IgD-negative memory B cell (primary cell): Measurements from ENCODE around the gene SHC4. TPM values are rescaled to one million over a fixed set of nuclear protein-coding genes. Genes with fewer than 3 reads are reported as not detected.

Experiments used
- H3K27ac Mint-ChIP-seq, 3 donors: one replicate each; pipeline ENCODE4 v1.8.0; 2020 to 2022; ENCODE audit warnings: mild to moderate bottlenecking in 3 of 3, mixed read lengths in 3 of 3, moderate library complexity in 1 of 3
- H3K27me3 Mint-ChIP-seq: one replicate; pipeline ENCODE4 v1.8.0; 2021; ENCODE audit warnings: mixed read lengths
- H3K36me3 Mint-ChIP-seq: one replicate; pipeline ENCODE4 v1.8.0; 2020; ENCODE audit warnings: mild to moderate bottlenecking, mixed read lengths
- H3K4me1 Mint-ChIP-seq, 3 donors: one replicate each; pipeline ENCODE4 v1.8.0; 2020 to 2022; ENCODE audit warnings: mixed read lengths in 3 of 3, mild to moderate bottlenecking in 1 of 3
- H3K4me3 Mint-ChIP-seq, 4 donors: one replicate each; pipeline ENCODE4 v1.8.0; 2020 to 2022; ENCODE audit warnings: mild to moderate bottlenecking in 4 of 4, mixed read lengths in 4 of 4, moderate library complexity in 3 of 4
- H3K9me3 Mint-ChIP-seq, 3 donors: one replicate each; pipeline ENCODE4 v1.8.0; 2020 to 2021; ENCODE audit warnings: mixed read lengths in 3 of 3, mild to moderate bottlenecking in 1 of 3
- polyA plus RNA-seq: library from polyadenylated mRNA; unstranded; fragments of 300-500 nt; fragmentation: Illumina TruSeq; gene quantifications from one replicate; pipeline ENCODE4 v1.2.3, GENCODE V29; 2021

Gene SHC4
- polyA plus RNA-seq, 1 donor from 2014 or later: not detected

DNA sequence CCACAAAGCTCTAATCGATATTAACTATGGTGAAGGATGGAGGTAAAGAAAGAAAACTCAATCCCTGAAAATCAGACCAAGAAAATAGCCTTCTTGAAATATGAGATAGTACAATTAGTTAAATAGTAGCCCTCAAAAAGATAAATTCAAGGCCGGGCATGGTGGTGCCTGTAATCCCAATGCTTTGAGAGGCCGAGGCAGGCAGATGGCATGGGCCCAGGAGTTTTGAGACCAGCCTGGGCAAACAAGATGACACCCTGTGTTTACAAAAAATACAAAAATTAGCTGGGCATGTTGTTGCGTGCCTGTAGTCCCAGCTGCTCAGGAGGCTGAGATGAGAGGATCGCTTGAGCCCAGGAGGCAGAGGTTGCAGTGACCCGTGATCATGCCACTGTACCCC is 121.2 kb downstream of the SHC4 start:
- H3K4me1 Mint-ChIP-seq: no peaks in the 10 kb centered on the region
- no peak overlapping the region for H3K27ac Mint-ChIP-seq
- peaks cover 6% of the 10 kb centered on the region for H3K27me3 Mint-ChIP-seq
- H3K36me3 Mint-ChIP-seq: no peaks in the 10 kb centered on the region
- peaks cover 0 to 2% (median 0%) of the 10 kb centered on the region in 3 donors for H3K9me3 Mint-ChIP-seq
- H3K4me3 Mint-ChIP-seq: no peak overlapping the region

DNA sequence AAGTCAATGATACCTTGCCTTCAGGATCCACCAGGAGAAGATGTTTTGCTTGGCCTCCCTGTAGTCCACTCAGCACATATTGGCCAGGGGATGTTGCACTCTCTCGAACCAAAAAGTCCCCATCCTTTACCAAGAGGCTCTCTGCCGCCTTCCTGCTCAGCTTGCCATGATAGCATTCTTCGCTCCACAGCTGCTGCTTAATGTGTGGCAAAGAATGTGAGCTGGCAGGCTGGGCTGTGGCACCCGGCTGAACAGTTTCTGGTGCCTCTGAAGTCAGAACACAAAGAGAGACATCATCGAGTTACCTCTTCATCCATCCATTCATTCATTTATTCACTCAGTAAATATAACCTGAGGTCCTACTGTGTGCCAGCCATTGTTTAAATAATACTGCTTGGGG is 129.0 kb downstream of the SHC4 start:
- no peak overlapping the region for H3K27ac Mint-ChIP-seq
- no peaks in the 10 kb centered on the region for H3K36me3 Mint-ChIP-seq
- no peak overlapping the region for H3K4me3 Mint-ChIP-seq
- no peaks in the 10 kb centered on the region for H3K4me1 Mint-ChIP-seq
- H3K27me3 Mint-ChIP-seq: peaks cover 19% of the 10 kb centered on the region
- H3K9me3 Mint-ChIP-seq: peaks cover 4 to 22% (median 8%) of the 10 kb centered on the region in 3 donors

DNA sequence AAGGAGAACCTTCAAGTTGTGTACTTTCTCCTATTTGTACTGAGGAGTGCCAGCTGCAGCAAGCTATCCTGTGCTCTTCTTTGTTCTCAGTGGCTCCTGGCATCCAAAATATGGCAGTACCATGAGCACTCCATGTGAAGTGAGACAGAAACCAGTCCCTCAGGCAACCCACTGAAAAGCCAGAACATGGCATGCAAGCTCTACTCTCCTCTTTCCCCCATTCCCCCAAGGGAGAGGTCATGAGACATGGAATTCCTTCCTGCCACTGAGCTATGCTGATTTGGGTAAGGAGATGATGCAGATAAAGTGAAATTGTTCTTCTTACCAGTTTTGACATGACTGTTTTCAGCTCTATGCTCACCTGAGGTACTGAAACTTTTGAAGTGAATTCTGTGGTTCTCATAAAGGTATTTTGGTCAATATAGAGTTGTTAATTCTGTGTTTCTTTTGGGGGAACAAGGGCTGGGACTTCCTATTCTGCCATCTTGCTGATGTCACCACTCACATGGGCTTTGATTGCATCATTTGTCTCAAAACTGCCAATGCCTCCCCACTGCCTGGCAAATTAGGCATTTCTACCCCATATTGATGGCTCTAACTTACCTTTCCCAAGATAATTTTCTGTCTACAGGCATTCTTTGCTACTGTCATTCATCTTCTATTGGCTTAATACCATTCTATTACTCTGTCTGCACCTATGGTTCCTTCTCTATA is 130.0 kb downstream of the SHC4 start:
- Mint-ChIP-seq H3K36me3 (no peaks in the 10 kb centered on the region), H3K9me3 (peaks cover 4 to 22% (median 7%) of the 10 kb centered on the region in 3 donors), H3K27me3 (peaks cover 19% of the 10 kb centered on the region), H3K27ac (peak overlapping the region in 1 of 3 donors; percentile 64), H3K4me1 (no peaks in the 10 kb centered on the region), H3K4me3 (no peak overlapping the region)

DNA sequence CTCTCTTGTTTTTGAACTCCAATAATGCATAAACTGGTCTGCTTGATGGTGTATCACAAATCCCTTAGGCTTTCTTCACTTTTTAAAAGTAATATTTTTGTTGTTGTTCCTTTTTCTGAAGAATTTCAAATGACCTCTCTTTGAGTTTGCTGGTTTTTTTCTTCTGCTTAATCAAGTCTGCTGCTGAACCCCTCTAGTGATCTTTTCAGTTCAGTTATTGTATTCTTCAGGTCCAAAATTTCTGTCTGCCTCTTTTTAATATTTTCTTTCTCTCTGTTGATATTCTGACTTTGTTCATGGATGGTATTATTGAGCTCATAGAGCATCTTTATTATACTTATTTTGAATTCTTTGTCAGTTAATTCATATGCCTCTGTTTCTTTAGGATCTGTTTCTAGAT is 131.1 kb downstream of the SHC4 start:
- Mint-ChIP-seq H3K27me3 (peaks cover 19% of the 10 kb centered on the region), H3K4me1 (no peaks in the 10 kb centered on the region), H3K36me3 (no peaks in the 10 kb centered on the region), H3K27ac (peak overlapping the region in 1 of 3 donors; percentile 6), H3K4me3 (no peak overlapping the region), H3K9me3 (peaks cover 4 to 22% (median 7%) of the 10 kb centered on the region in 3 donors)

DNA sequence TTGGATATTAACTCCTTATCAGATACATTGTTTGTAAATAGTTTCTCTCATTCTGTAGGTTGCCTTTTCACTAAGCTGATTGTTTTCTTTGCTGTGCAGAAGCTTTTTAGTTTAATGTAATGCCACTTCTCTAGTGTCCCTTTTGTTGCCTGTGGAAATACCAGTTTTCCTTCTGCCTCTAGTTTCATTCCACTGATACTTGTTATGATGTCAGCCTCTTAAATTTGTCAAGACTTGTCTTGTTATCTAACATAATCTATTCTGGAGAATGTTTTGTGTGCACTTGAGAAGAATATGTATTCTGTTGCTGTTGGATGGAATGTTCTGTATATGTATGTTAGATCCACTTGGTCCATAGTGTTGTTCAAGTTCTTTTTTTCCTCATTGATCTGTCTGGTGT is 134.8 kb downstream of the SHC4 start:
- no peaks in the 10 kb centered on the region for H3K4me1 Mint-ChIP-seq

DNA sequence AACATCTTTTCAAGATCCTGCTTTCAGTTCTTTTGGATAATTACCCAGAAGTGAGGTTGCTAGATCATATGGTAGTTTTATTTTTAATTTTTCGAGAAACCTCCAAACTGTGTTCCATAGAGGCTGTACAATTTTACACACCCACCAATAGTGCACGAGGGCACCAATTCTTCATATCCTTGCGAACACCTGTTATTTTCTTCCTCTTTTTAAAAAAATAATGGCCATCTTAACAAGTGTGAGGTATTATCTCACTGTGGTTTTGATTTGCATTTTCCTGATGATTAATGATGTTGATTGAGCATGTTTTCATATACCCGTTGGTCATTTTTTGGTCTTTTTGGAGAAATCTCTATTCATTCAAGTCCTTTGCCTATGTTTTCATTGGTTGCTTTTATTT is 135.2 kb downstream of the SHC4 start:
- Mint-ChIP-seq H3K36me3 (peaks cover 3% of the 10 kb centered on the region), H3K27ac (no peak overlapping the region), H3K9me3 (peaks cover 4 to 17% (median 7%) of the 10 kb centered on the region in 3 donors), H3K4me1 (no peaks in the 10 kb centered on the region), H3K4me3 (no peak overlapping the region), H3K27me3 (peaks cover 5% of the 10 kb centered on the region)

More for the DNA sequence above, 134.8 kb downstream of the SHC4 start:
- Mint-ChIP-seq H3K9me3 (peaks cover 4 to 19% (median 7%) of the 10 kb centered on the region in 3 donors), H3K27me3 (peaks cover 8% of the 10 kb centered on the region), H3K27ac (no peak overlapping the region), H3K36me3 (peaks cover 2% of the 10 kb centered on the region), H3K4me3 (no peak overlapping the region)

DNA sequence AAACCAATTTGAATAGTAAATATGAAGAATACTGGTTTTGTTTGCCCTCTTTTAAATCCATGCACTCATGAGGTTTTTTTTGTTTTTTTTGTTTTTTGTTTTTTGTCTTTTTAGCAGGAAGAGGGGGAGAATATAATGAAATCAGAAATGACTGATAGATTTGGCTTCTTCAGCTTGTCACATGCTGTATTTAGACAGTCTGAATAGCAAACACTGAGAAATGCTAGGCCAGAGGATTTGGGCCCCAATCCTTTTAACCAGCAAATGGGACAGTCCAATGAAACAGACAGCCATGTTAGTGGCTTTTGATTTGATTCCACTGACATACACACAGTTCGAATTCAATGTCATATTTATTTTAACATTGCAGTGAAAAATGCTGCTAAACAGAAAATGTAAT is 138.6 kb downstream of the SHC4 start:
- H3K4me1 Mint-ChIP-seq: no peaks in the 10 kb centered on the region
- peaks cover 4% of the 10 kb centered on the region for H3K36me3 Mint-ChIP-seq
- H3K27ac Mint-ChIP-seq: no peak overlapping the region
- H3K27me3 Mint-ChIP-seq: peaks cover 5% of the 10 kb centered on the region
- peaks cover 0 to 2% (median 0%) of the 10 kb centered on the region in 3 donors for H3K9me3 Mint-ChIP-seq
- no peak overlapping the region for H3K4me3 Mint-ChIP-seq

DNA sequence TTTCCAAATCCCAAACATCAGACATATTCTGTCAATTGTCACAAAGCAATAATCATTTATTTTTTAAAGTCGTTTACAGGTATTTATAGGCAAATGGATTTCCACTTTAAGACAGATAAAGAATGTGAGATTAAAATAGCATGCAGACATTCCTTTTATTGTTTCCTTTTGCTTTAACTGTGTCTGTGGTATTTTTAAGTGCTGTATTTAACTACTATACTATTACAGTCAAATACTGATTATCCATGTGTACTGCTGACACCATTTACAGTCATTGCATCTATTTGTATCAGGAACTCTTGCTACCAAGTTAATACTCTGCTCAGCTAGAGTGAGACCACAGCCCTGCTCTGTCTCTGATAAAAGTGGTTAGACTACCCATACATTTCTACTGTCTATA is 140.0 kb downstream of the SHC4 start:
- Mint-ChIP-seq H3K4me3 (no peak overlapping the region), H3K27me3 (peaks cover 3% of the 10 kb centered on the region), H3K27ac (no peak overlapping the region)

DNA sequence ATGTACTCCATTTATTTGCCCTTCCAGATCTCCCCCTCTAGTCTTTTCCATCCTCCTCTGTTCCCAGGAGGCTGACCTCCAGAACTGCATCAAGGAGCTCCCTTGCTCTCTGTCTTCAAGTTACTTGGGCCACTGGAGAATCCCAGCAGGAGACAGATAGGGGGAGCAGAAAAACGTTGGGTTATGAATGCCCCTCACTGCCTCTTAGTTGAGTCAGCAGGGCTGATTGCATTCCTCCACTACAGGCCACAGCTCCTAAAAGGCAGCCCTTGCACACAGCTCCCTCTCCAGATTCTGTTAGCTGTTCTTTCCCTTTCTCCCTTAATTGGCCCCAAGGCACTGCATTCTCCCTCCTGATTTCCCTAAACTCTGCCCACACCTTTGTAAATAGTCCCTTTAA is 140.5 kb downstream of the SHC4 start:
- no peaks in the 10 kb centered on the region for H3K4me1 Mint-ChIP-seq
- H3K9me3 Mint-ChIP-seq: peaks cover 0 to 2% (median 0%) of the 10 kb centered on the region in 3 donors
- H3K4me3 Mint-ChIP-seq: no peak overlapping the region
- peaks cover 3% of the 10 kb centered on the region for H3K27me3 Mint-ChIP-seq
- H3K27ac Mint-ChIP-seq: no peak overlapping the region
- H3K36me3 Mint-ChIP-seq: peaks cover 4% of the 10 kb centered on the region

More for the DNA sequence above, 140.0 kb downstream of the SHC4 start:
- Mint-ChIP-seq H3K36me3 (peaks cover 4% of the 10 kb centered on the region), H3K9me3 (peaks cover 0 to 2% (median 0%) of the 10 kb centered on the region in 3 donors), H3K4me1 (no peaks in the 10 kb centered on the region)

DNA sequence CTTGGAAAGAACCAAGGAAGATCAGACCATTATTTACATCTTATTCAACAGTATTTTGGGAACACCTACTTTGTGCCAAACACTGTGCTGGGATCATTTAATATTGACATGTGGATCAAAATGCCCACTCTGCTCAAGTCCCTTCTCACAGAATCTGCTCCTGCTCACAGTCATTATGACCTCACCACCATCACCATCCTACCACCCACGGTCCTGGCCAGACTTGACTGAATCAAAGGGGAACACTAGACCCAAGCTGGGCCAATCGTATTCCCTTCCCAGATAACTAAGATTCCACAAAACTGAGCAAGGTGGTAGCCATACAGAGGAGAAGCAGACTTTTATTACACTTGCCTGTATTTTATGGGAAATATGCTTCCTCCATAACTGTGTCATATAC is 149.4 kb downstream of the SHC4 start:
- H3K9me3 Mint-ChIP-seq: no peaks in the 10 kb centered on the region
- no peaks in the 10 kb centered on the region for H3K36me3 Mint-ChIP-seq
- H3K4me1 Mint-ChIP-seq: peaks cover 8 to 12% (median 8%) of the 10 kb centered on the region in 3 donors
- no peaks in the 10 kb centered on the region for H3K27me3 Mint-ChIP-seq
- H3K27ac Mint-ChIP-seq: no peak overlapping the region
- H3K4me3 Mint-ChIP-seq: no peak overlapping the region

DNA sequence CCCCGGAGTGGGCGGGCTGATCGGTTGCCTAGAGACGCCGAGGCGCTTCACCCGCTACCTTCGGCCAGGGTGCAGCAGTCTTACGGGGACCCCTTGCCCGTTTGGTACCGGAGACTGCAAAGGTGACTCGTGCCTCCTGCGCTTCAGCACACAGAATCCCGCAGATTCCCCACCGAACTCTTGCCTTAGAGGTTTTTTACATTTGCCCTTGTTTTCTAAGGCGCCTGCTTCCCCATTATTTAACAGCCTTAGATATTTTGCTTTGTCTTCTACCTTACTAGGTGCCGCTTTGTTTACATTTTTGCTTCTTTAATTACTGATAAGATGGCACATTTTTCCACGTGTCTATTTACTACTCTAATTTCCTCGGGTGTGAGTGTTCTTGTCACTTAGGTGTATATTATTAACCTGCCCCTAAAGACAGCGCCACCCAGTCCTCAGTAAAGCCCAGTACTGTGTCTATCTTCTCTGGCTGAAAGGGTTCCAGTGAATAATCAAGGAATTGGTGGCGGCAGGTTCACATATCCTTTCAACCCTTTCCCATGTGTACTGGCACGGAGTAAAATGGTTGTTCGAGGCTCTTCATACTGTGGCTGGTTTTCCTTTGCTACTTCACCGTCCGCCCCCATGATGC is 152.3 kb downstream of the SHC4 start:
- Mint-ChIP-seq H3K36me3 (no peaks in the 10 kb centered on the region), H3K4me3 (peak overlapping the region; percentile 92 to 99 (median 97)), H3K27me3 (no peaks in the 10 kb centered on the region), H3K4me1 (peaks cover 14 to 16% (median 14%) of the 10 kb centered on the region in 3 donors), H3K9me3 (no peaks in the 10 kb centered on the region), H3K27ac (peak overlapping the region; percentile 87 to 97 (median 94))

DNA sequence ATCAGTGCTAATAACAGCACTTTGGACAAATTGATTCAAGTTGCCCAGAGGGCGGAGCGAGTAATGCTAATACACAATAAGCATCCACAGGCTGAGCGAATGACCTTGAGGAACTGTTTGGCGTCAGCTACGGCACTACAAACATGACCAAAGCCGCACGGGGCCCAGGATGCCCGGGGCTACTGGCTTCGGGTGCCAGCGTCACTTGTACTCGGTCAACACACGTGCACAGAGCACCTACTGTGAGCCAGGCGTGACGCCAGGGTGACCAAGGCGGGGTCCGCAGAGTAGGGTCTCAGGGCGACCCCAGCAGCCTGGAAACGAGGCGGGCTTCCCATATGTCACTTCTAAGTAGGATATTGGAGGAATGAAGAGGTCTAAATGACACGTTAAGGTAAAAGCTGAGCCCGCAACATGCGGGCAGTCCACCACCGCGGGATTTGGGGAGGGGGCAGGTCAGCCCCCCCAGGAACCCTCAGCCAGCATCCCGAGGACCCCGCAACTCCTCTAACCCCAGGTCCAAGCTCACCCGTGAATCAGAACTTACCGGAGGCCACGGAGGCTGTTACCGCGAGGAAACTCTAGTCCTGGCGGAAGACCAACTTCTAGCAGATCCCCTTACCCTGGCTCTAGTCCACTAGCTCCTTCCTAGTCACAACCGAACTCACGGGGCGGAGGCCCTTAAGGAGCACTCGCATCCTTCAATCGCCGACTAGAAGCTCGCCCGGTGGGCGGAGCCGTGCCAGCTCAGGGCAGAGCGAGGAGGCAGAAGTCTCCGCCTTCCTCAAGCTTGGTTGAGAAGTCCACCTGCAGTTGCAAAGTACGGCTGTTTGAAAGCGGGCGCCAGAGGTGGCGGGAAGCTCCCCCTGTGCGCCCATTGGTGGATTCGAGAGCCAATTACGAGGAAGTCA is 153.1 kb downstream of the SHC4 start, which contains the start of gene CEP152:
Gene CEP152 (minus strand): TSS at position 656 of the 911 bp plus-strand sequence. CDS start 5,420 bp downstream, outside the sequence.
- peak within 1 kb of the TSS; percentile 92 to 99 (median 97) for H3K4me3 Mint-ChIP-seq

DNA sequence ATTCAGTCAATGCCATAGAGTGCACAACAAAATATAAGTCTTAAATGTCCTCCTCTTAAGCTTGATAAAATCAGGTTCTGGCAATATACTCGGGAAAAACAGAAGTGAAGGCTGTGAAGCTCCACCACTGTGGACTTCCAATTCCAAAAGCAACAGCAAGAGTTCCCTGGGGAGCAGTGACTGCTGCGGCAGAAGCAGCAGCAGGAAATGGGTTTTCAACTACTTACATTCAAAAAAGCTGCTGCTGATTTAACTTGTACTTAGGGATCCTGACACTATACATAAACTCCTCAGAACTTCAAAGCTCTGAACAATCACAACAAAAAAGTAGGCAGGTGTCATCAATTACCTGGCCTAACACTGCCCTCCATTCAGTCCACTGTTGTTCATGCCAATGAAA is 157.6 kb downstream of the SHC4 start:
- Mint-ChIP-seq H3K27ac (no peak overlapping the region), H3K27me3 (no peaks in the 10 kb centered on the region), H3K4me3 (peak overlapping the region in 1 of 4 donors; percentile 57), H3K4me1 (peaks cover 18 to 28% (median 23%) of the 10 kb centered on the region in 3 donors), H3K36me3 (peaks cover 1% of the 10 kb centered on the region), H3K9me3 (no peaks in the 10 kb centered on the region)

More for the DNA sequence above, 153.1 kb downstream of the SHC4 start, which contains the start of gene CEP152:
- Mint-ChIP-seq H3K36me3 (no peaks in the 10 kb centered on the region), H3K27ac (peak within 1 kb of the TSS; percentile 87 to 97 (median 94)), H3K9me3 (no peaks in the 10 kb centered on the region), H3K27me3 (no peaks in the 10 kb centered on the region), H3K4me1 (peaks cover 19 to 21% (median 21%) of the 10 kb centered on the region in 3 donors)

DNA sequence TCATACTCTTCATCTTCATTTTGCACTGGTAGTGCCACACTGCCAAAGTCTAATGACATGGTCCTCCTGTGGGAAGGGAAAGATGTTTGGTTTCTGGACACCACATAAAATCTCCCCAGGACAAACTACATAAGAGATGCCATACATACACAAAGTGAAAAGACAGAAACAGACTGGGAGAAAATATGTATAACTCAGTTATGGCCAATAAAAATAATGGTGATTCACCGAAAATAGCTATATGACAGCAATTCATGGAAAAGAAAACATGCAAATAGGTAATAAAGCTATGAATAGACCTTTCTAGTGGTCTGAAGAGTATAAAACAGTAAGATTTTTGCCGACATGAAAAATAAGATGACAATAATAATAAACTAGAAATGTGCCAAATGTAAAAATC is 158.1 kb downstream of the SHC4 start:
- no peak overlapping the region for H3K27ac Mint-ChIP-seq
- no peaks in the 10 kb centered on the region for H3K9me3 Mint-ChIP-seq
- peaks cover 18 to 26% (median 25%) of the 10 kb centered on the region in 3 donors for H3K4me1 Mint-ChIP-seq
- no peaks in the 10 kb centered on the region for H3K27me3 Mint-ChIP-seq
- no peak overlapping the region for H3K4me3 Mint-ChIP-seq
- peaks cover 1% of the 10 kb centered on the region for H3K36me3 Mint-ChIP-seq

DNA sequence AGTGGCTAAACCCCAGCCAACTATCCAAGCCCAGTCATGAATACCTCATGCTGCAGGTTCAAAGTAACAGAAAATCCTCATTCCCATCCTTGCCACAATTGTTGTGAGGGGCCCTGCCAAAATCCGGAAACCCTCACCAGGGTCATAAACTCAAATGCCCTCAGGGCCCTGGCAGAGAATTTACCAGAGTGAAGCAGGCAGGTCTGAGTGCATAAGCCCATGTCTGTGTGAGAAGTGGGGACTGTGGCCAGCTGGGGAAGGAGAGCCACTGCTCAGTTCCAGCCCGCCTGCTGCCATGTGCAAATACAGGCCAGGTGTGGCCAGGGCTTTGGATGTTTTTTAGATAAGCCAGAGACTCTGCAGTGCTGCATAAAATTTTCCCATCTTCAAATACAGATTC is 159.8 kb downstream of the SHC4 start:
- H3K9me3 Mint-ChIP-seq: no peaks in the 10 kb centered on the region
- H3K27ac Mint-ChIP-seq: no peak overlapping the region
- H3K36me3 Mint-ChIP-seq: peaks cover 1% of the 10 kb centered on the region
- H3K4me3 Mint-ChIP-seq: no peak overlapping the region
- peaks cover 11 to 22% (median 20%) of the 10 kb centered on the region in 3 donors for H3K4me1 Mint-ChIP-seq
- H3K27me3 Mint-ChIP-seq: no peaks in the 10 kb centered on the region
